HG03457 (cell line): ENCODE measurements around the gene GPR108.
"Not testable (repeated sequence)": the region's sequence is repeated elsewhere in the genome, so short reads cannot be mapped to it uniquely, and the experiment has no call there.

ENCODE experiments used
- ATAC-seq: cut with Tn5 transposase; IDR thresholded peaks from one replicate; pipeline ENCODE4 v1.9.1; 2021; ENCODE audit warnings: moderate number of reproducible peaks; ENCODE audit not compliant: unreplicated experiment

The GPR108 gene

DNA sequence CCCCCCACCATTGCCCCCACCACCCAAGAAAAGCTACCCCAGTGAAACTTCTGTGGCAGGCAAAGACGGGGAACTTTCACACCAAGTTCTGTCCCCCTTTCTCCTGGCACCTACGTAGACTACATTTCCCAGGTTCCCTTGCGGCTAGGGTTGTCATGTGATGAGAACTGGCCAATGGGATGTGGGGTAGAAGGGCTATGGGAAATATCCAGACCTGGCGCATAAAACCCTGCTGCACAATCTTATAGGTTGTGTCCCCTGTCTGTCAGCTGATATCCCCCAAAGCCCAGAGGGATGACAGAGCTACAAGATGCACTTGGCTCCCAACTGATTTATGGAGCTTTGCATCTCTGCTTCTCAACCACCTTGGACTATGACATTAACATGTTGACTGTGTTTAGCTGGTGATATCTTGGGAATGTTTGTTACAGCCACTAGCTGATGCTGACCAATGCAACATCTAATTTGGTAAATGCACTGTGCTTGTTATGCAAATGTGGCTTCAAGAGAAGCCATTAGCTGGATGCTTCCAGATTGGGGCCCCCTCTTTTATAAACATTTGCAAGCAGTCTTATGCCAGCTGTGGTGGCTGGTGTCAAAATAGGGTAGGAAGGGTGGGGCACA is 23.8 kb upstream of the GPR108 start:
- no peak for ATAC-seq

- no peak for ATAC-seq
Measured at GRCh38 chr19:6760606-6761005, 23.2 kb upstream of the GPR108 start.

GRCh38 chr19:6754653-6755463 is 17.5 kb upstream of the GPR108 start:
- no peak for ATAC-seq

- no peak for ATAC-seq
Measured at GRCh38 chr19:6754136-6754535, 16.8 kb upstream of the GPR108 start.

DNA sequence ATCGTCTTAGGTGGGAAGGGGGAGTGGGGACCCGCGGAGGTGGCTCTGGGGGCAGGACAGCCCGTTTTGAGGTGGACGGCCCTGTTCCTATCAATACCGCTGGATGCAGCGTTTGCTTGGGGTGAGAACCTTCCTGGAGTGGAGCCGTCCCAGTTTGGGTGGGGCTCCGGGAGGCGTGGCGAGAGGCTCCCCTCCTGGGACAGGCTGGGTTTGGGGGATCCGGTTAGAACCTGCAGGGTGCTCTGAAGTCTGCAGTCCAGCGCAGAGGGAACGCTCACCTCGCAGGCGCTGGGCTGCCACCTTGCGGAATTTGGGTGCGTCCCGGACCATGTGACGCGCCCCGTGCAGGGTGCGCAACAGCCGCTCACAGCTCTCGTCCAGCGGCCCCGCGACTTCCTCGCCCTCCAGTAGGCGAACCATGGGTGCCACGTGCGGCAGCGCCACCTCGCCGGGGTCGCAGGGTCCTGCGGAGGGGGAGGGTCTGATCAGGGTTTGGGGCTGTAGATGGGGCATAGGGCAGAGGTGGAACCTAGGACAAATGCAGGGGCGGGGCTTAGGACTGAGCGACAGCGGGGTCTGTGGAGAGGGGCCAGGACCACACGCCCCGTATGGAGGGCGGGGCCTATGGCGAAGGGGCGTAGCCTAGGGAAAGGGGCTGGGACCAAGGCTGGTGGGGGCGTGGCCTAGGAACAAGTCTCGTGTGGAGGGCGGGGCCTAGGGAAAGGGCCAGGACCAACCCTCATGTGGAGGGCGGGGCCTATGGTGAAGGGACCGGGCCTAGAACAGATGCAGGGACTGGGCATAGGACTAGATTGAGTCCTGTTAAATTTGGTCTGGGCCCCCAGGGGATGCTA is 16.0 kb upstream of the GPR108 start:
- no peak for ATAC-seq

DNA sequence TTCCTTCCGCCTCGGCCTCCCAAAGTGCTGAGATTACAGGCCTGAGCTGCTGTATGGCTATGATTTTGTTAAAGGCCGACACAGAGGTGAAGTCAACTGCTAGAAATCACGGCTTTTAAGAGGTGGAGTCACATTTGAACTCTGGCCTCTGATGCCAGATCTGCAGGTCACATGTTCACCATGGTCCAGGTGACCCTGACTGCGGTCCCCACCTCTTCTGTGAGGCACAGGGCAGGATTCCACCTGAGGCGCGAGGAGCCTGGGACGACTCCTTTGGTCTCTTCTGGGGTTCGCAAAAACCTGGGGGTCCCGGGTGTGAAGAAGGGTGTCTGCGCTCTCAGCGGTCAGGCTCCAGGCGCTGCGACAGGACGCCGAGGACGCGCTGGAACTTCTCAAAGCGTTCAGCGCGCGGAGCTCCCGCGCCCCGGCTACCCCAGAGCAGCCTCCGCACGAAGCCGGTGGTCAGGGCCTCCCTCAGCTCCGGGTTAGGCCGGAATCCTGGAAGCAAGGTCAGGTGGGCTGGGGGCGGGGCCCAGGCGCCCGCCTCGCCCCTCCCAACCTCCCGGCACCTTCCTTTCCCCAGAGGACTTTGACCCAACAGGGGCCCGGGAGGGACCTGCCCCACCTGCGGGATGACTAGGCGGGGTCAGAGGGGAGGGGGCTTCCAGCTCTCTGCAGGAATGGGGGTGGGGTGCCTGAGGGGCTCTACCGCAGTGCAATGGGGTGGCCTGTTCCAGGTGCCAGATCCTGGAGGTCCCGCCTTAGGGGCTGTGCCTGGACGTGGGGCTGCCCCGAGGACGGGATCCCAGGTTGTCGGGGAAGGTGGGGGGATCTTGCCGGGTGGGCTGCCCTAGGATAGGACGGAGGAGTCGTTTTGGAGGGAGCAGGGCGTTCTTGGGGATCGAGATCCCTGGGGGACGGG is 15.1 kb upstream of the GPR108 start:
- no peak for ATAC-seq

- no peak for ATAC-seq
Measured at GRCh38 chr19:6751189-6751588, 13.8 kb upstream of the GPR108 start.

- ATAC-seq = no peak
Measured at GRCh38 chr19:6750062-6750461, 12.7 kb upstream of the GPR108 start.

- not testable (repeated sequence) for ATAC-seq
Measured at GRCh38 chr19:6748543-6748942, 11.2 kb upstream of the GPR108 start.

DNA sequence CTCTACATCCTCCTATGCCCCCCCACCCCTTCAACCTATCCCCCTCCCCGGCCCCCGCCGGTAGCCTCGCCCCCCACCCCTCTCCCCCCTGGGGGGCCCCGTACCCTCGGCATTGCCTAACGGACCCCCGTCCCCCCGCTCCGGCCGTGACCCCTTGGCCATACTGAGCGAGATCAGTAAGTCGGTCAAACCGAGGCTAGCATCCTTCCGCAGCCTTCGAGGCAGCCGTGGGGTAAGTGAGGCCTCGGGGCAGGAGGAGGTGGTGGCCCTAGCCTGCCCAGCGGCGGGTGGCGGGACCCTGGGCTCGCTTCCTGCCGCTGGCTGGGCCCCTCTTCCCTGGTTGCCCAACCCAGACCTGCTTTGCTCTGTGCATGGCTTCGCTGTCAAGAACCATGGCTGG is 8.6 kb upstream of the GPR108 start:
- no peak for ATAC-seq

DNA sequence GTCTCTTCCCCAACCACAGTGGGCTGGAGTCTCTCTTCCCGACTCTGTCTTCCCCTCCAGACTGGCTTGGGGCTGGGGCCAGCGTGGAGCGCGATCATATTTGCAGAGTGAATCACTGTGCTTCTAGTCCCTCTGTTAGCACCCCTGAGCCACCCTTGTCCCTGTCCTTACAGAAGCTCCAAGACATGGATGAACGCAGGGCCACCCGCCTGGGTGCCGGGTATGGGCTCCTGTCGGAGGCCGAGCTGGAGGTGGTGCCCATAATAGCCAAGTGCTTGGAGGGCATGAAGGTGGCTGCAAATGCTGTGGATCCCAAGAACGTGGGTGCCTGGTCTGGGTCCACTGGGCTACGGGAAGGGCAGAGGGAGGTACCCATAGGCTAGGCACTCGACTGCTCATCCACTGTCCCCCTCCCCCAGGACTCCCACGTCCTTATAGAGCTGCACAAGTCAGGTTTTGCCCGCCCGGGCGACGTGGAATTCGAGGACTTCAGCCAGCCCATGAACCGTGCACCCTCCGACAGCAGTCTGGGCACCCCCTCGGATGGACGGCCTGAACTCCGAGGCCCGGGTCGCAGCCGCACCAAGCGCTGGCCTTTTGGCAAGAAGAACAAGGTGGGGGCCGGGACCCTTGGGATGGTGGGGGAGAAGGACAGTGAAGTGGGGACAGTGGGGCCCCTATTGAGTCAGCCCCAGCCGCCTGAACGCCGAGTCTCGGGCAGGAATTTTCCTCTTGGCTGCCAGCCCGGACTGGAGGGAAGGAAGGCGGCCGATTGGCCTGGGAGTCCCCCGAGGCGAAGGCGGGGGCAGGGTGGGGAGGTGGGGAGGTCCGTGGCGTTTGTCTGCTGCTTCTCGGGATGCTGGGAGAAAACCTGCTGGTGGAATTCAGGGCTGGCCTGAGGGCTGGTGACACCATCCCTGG is 7.3 kb upstream of the GPR108 start:
- no peak for ATAC-seq

DNA sequence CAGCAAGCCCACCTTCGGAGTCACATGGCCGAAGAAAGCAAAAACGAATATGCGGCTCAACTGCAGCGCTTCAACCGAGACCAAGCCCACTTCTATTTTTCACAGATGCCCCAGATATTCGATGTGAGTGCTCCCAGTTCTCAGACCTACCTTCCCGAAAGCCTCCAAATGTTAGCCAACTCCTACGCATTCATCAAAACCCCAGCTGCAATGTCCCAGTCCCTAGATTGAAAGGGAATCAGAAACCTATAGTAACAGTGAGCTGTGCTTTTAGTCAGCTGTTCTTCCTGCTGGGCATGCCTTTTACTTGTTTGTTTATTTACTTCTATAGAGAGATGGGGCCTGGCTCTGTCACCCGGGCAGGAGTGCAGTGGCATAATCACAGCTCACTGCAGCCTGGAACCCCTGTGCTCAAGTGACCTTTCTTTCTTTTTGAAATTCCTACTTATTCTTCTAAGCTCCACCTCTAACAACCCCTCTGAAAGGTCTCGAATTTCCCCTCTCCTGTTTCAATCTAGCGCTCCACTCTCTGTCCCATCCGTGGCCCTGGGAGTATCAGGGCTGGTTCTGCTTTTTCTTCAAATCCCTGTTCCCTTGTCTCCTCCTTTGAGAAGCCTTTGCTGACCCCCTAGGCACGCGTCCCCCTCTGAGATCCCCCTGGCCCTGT is 6.5 kb upstream of the GPR108 start:
- ATAC-seq = no peak

- no peak for ATAC-seq
Measured at GRCh38 chr19:6743066-6743465, 5.7 kb upstream of the GPR108 start.

DNA sequence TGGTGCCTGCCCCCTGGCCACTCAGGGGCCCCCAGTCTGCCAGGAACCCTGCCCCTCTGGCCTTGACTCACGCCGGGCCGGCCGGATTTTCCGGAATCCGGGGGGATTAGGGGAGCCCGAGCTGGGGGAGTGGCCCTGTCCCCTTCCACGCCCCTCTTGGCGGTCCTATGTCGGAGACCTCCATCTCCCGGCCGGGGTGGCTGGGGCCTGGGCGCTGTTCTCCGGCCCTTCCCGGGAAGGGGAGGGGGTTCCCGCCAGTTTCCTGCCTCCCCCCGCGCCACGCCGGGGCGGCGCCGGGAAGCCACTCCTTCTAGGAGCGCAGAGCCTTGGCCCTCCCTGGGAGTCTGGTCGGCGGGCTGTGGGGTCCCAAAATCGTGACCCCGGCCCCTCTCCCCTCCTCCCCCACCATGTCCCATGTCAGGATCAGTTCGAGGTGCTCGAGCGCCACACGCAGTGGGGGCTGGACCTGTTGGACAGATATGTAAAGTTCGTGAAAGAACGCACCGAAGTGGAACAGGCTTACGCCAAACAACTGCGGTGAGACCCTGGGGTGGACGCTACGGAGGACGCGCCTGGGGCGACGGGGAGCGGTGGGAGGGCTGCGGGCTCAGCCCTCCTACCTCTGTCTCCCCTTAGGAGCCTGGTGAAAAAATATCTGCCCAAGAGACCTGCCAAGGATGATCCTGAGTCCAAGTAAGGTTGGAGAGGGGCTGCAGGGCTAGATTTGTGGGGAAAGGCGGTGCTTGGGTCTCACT is 3.4 kb upstream of the GPR108 start:
- no peak for ATAC-seq

- no peak for ATAC-seq
Measured at GRCh38 chr19:6739883-6740588, 2.7 kb upstream of the GPR108 start.

DNA sequence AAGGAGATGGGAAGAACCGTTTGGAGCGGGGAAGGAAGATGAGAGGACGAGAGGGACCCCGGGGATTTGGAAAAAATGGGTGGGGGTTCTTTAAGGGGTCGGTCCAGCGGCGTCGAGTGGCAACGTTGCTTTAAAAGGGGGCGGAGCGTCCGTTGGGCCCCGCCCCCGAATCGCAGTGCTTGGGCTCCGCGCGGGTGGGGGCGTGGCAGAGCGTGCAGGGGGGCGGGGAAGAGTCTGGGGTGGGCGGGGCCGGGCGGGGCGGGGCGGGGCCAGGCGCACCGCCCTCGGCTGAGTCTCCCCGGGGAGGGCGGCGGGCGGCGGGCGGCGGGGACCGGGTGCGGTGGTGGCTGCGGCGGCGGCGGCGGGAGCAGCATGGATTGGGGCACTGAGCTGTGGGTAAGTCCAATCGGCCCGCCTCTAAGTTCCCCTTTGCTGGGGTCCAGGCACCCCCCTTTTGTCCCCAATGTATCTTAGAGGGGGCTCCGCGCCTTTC is 2.1 kb upstream of the GPR108 start, which contains the start of gene TRIP10:
TRIP10 (plus strand) TSS at position 291 of the 493 bp plus-strand sequence; CDS start at position 373, 82 bp downstream.
- ATAC-seq = no peak

GRCh38 chr19:6738787-6739389 is 1.5 kb upstream of the GPR108 start:
- no peak for ATAC-seq
